Esophagus squamous epithelium (tissue), 5 donors: Measurements from ENCODE around the gene KDM5B. TPM values are rescaled to one million over a fixed set of nuclear protein-coding genes. Genes with fewer than 3 reads are reported as not detected.
"Not testable (repeated sequence)": the region's sequence is repeated elsewhere in the genome, so short reads cannot be mapped to it uniquely, and the experiment has no call there.

Experiments
- DNase-seq: peaks from one replicate; lab custom pipeline; 2025; lab: John Stamatoyannopoulos, UW
- H3K27ac ChIP-seq, 4 donors: fragments of 200-600 bp; sonication (generic); one replicate each; pipeline ENCODE4 v1.5.1; 2016 to 2019; ENCODE audit warnings: mild to moderate bottlenecking in 1 of 4
- H3K27me3 ChIP-seq, 4 donors: fragments of 200-600 bp; sonication (generic); 1 replicate in 3 of 4; 2 replicates in 1 of 4; pipeline versions ENCODE4 v1.5.1 to v1.6.0; 2017 to 2021; ENCODE audit warnings: antibody characterized with exemption in 1 of 4
- H3K36me3 ChIP-seq, 3 donors: fragments of 200-600 bp; sonication (generic); one replicate each; pipeline ENCODE4 v1.5.1; 2016 to 2019
- H3K4me1 ChIP-seq, 3 donors: fragments of 200-600 bp; sonication (generic); one replicate each; pipeline ENCODE4 v1.5.1; 2017 to 2019
- H3K4me3 ChIP-seq, 4 donors: fragments of 200-600 bp; sonication (generic); 1 replicate in 3 of 4; 2 replicates in 1 of 4; pipeline ENCODE4 v1.5.1; 2016 to 2019; ENCODE audit warnings: mild to moderate bottlenecking in 2 of 4, moderate library complexity in 1 of 4
- H3K9me3 ChIP-seq, 3 donors: fragments of 200-600 bp; sonication (generic); one replicate each; pipeline ENCODE4 v1.5.1; 2016 to 2019
- CTCF ChIP-seq, 6 experiments: fragments of 450-650 bp in 4 of 6; fragments of 200-600 bp in 2 of 6; sonication (generic) in 2 of 6; IDR thresholded peaks; one replicate each; pipeline ENCODE4 v1.5.1; 2016 to 2019; ENCODE audit warnings: antibody characterized with exemption in 6 of 6, mild to moderate bottlenecking in 4 of 6, moderate library complexity in 4 of 6
- POLR2A ChIP-seq, 4 donors: fragments of 450-650 bp; IDR thresholded peaks; one replicate each; pipeline ENCODE4 v1.6.1; 2017; ENCODE audit warnings: antibody characterized with exemption in 4 of 4, mild to moderate bottlenecking in 4 of 4, moderate library complexity in 3 of 4
- WGBS, 2 donors: methylation state at CpG; one replicate each; pipeline ENCODE4 v1.1.5; 2018; 5-methylcytosine and 5-hydroxymethylcytosine counted together
- intact Hi-C: fragments of 100-400 bp; cut with DNase I; formaldehyde crosslinking; loops from one replicate; pipeline ENCODE4 v1.15.0; 2022
- total RNA-seq, 4 donors: library from RNA; depleted of rRNA; stranded (reverse); fragments of >200 nt; gene quantifications; one replicate each; pipeline ENCODE4 v1.1.0, GENCODE V29; 2016
- donor health status: DM: yes; HTN: yes; CAD: no.

Gene KDM5B
- total RNA-seq, 4 donors from 2014 or later, result 41.2 to 88.9 (median 60.3) TPM

GRCh38 chr1:202834771-202835547 lies 26.7 kb upstream of the KDM5B start:
- H3K27ac ChIP-seq, result peak overlapping the region; percentile 65 to 72 (median 70)
- WGBS, 2 donors, result 46 to 48% methylated on average over 6 to 9 of the region's 10 CpGs
- no peak overlapping the region for H3K4me3 ChIP-seq
- DNase-seq, result no peak
- TF ChIP-seq CTCF (IDR thresholded peaks at IDR 0.05) (no peak), POLR2A (IDR thresholded peaks at IDR 0.05) (no peak)
- peaks cover 34 to 49% (median 34%) of the 10 kb centered on the region in 3 donors for H3K4me1 ChIP-seq
- intact Hi-C loops, result no loop called here
- no peaks in the 10 kb centered on the region for H3K27me3 ChIP-seq
- H3K36me3 ChIP-seq, result no peaks in the 10 kb centered on the region
- no peaks in the 10 kb centered on the region for H3K9me3 ChIP-seq

- no peak for DNase-seq
- H3K27me3 ChIP-seq, result no peaks in the 10 kb centered on the region
- TF ChIP-seq CTCF (IDR thresholded peaks at IDR 0.05), result no peak
- TF ChIP-seq POLR2A (IDR thresholded peaks at IDR 0.05), result no peak
- H3K4me3 ChIP-seq, result no peak overlapping the region
- H3K9me3 ChIP-seq, result no peaks in the 10 kb centered on the region
- H3K4me1 ChIP-seq, result peaks cover 22 to 33% (median 23%) of the 10 kb centered on the region in 3 donors
- H3K36me3 ChIP-seq, result no peaks in the 10 kb centered on the region
- H3K27ac ChIP-seq, result no peak overlapping the region
- intact Hi-C loops, result no loop called here
- WGBS, 2 donors, result 53 to 87% methylated on average over 3 of the region's 3 CpGs
Measured at GRCh38 chr1:202831906-202832305, 23.7 kb upstream of the KDM5B start.

GRCh38 chr1:202829223-202829622 lies 21.0 kb upstream of the KDM5B start:
- 91 to 93% methylated on average over 9 of the region's 9 CpGs for WGBS, 2 donors
- H3K36me3 ChIP-seq, H3K4me3 ChIP-seq, H3K9me3 ChIP-seq, H3K27me3 ChIP-seq, H3K4me1 ChIP-seq, intact Hi-C loops, H3K27ac ChIP-seq, DNase-seq: not testable (repeated sequence)

GRCh38 chr1:202825748-202826147 lies 17.5 kb upstream of the KDM5B start:
- intact Hi-C loops, result no loop called here

GRCh38 chr1:202821467-202821866 lies 13.2 kb upstream of the KDM5B start:
- Histone ChIP-seq H3K9me3 (no peaks in the 10 kb centered on the region), H3K4me3 (no peak overlapping the region), H3K36me3 (no peaks in the 10 kb centered on the region), H3K27ac (no peak overlapping the region), H3K27me3 (no peaks in the 10 kb centered on the region), H3K4me1 (peaks cover 0 to 10% (median 0%) of the 10 kb centered on the region in 3 donors)
- TF ChIP-seq CTCF (IDR thresholded peaks at IDR 0.05), result no peak
- TF ChIP-seq POLR2A (IDR thresholded peaks at IDR 0.05), result no peak
- no peak for DNase-seq
- intact Hi-C loops, result no loop called here
- WGBS, 2 donors, result 21 to 45% methylated on average over 2 of the region's 2 CpGs

More at GRCh38 chr1:202825748-202826147, 17.5 kb upstream of the KDM5B start:
- H3K4me1 ChIP-seq, result peaks cover 0 to 10% (median 0%) of the 10 kb centered on the region in 3 donors
- WGBS, 2 donors, result 73 to 82% methylated on average over 3 to 7 of the region's 7 CpGs
- H3K36me3 ChIP-seq, result no peaks in the 10 kb centered on the region
- H3K9me3 ChIP-seq, result no peaks in the 10 kb centered on the region
- H3K27ac ChIP-seq, result no peak overlapping the region
- DNase-seq, result no peak
- no peak overlapping the region for H3K4me3 ChIP-seq
- H3K27me3 ChIP-seq, result no peaks in the 10 kb centered on the region
- no peak for TF ChIP-seq CTCF (IDR thresholded peaks at IDR 0.05)
- no peak for TF ChIP-seq POLR2A (IDR thresholded peaks at IDR 0.05)
